Epithelial cell of umbilical artery (primary cell): ENCODE results near the gene DHDH. TPM values are rescaled to one million over a fixed set of nuclear protein-coding genes. Genes with fewer than 3 reads are reported as not detected.

Experiments used
- total RNA-seq: library from RNA; depleted of rRNA; stranded (reverse); fragments of >200 nt; gene quantifications from 2 replicates; pipeline ENCODE4 v1.2.3, GENCODE V29; 2014

The DHDH gene
- not detected in 2 replicates for total RNA-seq

GRCh38 chr19:48933382-48933932, at the start of gene DHDH:
TSS of gene DHDH (plus strand) at chr19:48933699. CDS start at chr19:48933722, 23 bp downstream.

GRCh38 chr19:48899781-48900476, 33.6 kb upstream of the DHDH start, which contains the start of gene NUCB1:
TSS of gene NUCB1 (plus strand) at chr19:48900312. CDS start at chr19:48900797, 485 bp downstream.

GRCh38 chr19:48954595-48955307, 21.3 kb downstream of the DHDH start, which contains the start of gene BAX:
TSS of gene BAX (plus strand) at chr19:48954875. CDS start at chr19:48954929, 54 bp downstream.

GRCh38 chr19:48965040-48965805, 31.7 kb downstream of the DHDH start, which contains the start of gene FTL:
TSS of gene FTL (plus strand) at chr19:48965309. CDS start at chr19:48965508, 199 bp downstream.

GRCh38 chr19:48993175-48994034, 59.9 kb downstream of the DHDH start, which contains the start of the genes GYS1 and RUVBL2:
TSS of gene GYS1 (minus strand) at chr19:48993309. CDS start at chr19:48993112, 197 bp downstream.
TSS of gene RUVBL2 (plus strand) at chr19:48993887. CDS start at chr19:48993912, 25 bp downstream.

Other genes starting within 250 kb of the DHDH start
- not detected in 2 replicates for gene FUT2, start 237.7 kb upstream of the DHDH start, total RNA-seq
- gene MAMSTR, start 214.0 kb upstream of the DHDH start, total RNA-seq, result 0.32 TPM in 1 of 2 replicates, not detected in the other
- 68.2 and 85.8 TPM in 2 replicates for gene RASIP1, start 193.1 kb upstream of the DHDH start, total RNA-seq
- gene IZUMO1, start 186.8 kb upstream of the DHDH start, total RNA-seq, result 0.30 and 0.32 TPM in 2 replicates
- 5.5 and 6.4 TPM in 2 replicates for gene FUT1, start 181.1 kb upstream of the DHDH start, total RNA-seq
- gene FGF21, start 178.2 kb upstream of the DHDH start, total RNA-seq, result not detected in 2 replicates
- 47.4 TPM in 2 replicates for gene BCAT2, start 122.7 kb upstream of the DHDH start, total RNA-seq
- 5.8 and 13.2 TPM in 2 replicates for gene HSD17B14, start 97.2 kb upstream of the DHDH start, total RNA-seq
- gene PLEKHA4, start 65.1 kb upstream of the DHDH start, total RNA-seq, result 1.9 and 2.7 TPM in 2 replicates
- gene PPP1R15A, start 61.3 kb upstream of the DHDH start, total RNA-seq, result 24.4 and 27.2 TPM in 2 replicates
- gene TULP2, start 35.0 kb upstream of the DHDH start, total RNA-seq, result 0.32 TPM in 1 of 2 replicates, not detected in the other
- gene NUCB1, start 33.4 kb upstream of the DHDH start, total RNA-seq, result 86.9 and 92.9 TPM in 2 replicates
- gene BAX, start 21.2 kb downstream of the DHDH start, total RNA-seq, result 137 and 154 TPM in 2 replicates
- 777 and 969 TPM in 2 replicates for gene FTL, start 31.6 kb downstream of the DHDH start, total RNA-seq
- 22.9 and 25.3 TPM in 2 replicates for gene GYS1, start 59.6 kb downstream of the DHDH start, total RNA-seq
- gene RUVBL2, start 60.2 kb downstream of the DHDH start, total RNA-seq, result 364 and 391 TPM in 2 replicates
- gene LHB, start 83.4 kb downstream of the DHDH start, total RNA-seq, result not detected in 2 replicates
- gene CGB3, start 90.6 kb downstream of the DHDH start, total RNA-seq, result not detected in 2 replicates
- gene CGB2, start 98.2 kb downstream of the DHDH start, total RNA-seq, result 0.46 TPM in 1 of 2 replicates, not detected in the other
- not detected in 2 replicates for gene CGB1, start 103.2 kb downstream of the DHDH start, total RNA-seq
- gene CGB5, start 110.1 kb downstream of the DHDH start, total RNA-seq, result 0.65 TPM in 1 of 2 replicates, not detected in the other
- gene CGB8, start 115.4 kb downstream of the DHDH start, total RNA-seq, result not detected in 2 replicates
- gene CGB7, start 124.0 kb downstream of the DHDH start, total RNA-seq, result under 0.01 and 0.30 TPM in 2 replicates
- gene NTF4, start 131.1 kb downstream of the DHDH start, total RNA-seq, result not detected in 2 replicates
- gene KCNA7, start 139.0 kb downstream of the DHDH start, total RNA-seq, result not detected in 2 replicates
- 126 and 150 TPM in 2 replicates for gene SNRNP70, start 151.8 kb downstream of the DHDH start, total RNA-seq
- 1.5 and 3.9 TPM in 2 replicates for gene LIN7B, start 180.7 kb downstream of the DHDH start, total RNA-seq
- gene C19orf73, start 185.4 kb downstream of the DHDH start, total RNA-seq, result 0.32 and 0.76 TPM in 2 replicates
- gene PPFIA3, start 185.8 kb downstream of the DHDH start, total RNA-seq, result 4.9 and 5.3 TPM in 2 replicates
- gene HRC, start 221.7 kb downstream of the DHDH start, total RNA-seq, result not detected in 2 replicates
- 11.2 and 12.3 TPM in 2 replicates for gene TRPM4, start 224.1 kb downstream of the DHDH start, total RNA-seq